H9 (cell line): ENCODE data around the gene BCAS3. TPM values are rescaled to one million over a fixed set of nuclear protein-coding genes. Genes with fewer than 3 reads are reported as not detected.

Source experiments
- DNase-seq: peaks from one replicate; pipeline ENCODE4 v3.0.0-alpha.2; 2017
- H2AFZ ChIP-seq: one replicate; pipeline ENCODE4 v1.6.1; 2013; ENCODE audit warnings: mild to moderate bottlenecking, low read length, control low read depth, moderate library complexity
- H2AK5ac ChIP-seq: 2 replicates; pipeline ENCODE4 v1.6.1; 2013; ENCODE audit warnings: low read length, control low read depth, mixed read lengths; ENCODE audit not compliant: insufficient read length
- H2BK120ac ChIP-seq: one replicate; pipeline ENCODE4 v1.6.1; 2013; ENCODE audit warnings: low read depth, mild to moderate bottlenecking, low read length, control low read depth, inconsistent platforms; ENCODE audit not compliant: poor library complexity, severe bottlenecking
- H2BK12ac ChIP-seq: 2 replicates; pipeline ENCODE4 v1.6.1; 2013; ENCODE audit warnings: low read length, control low read depth, mixed read lengths, low read depth; ENCODE audit not compliant: insufficient read length
- H2BK15ac ChIP-seq: 2 replicates; pipeline ENCODE4 v1.6.1; 2013; ENCODE audit warnings: low read depth, low read length, control low read depth
- H2BK20ac ChIP-seq: one replicate; pipeline ENCODE4 v1.6.1; 2013; ENCODE audit warnings: low read depth, mild to moderate bottlenecking, low read length, control low read depth, inconsistent platforms; ENCODE audit not compliant: poor library complexity, severe bottlenecking
- H2BK5ac ChIP-seq: 2 replicates; pipeline ENCODE4 v1.6.1; 2013; ENCODE audit warnings: low read length, control low read depth, mixed read lengths; ENCODE audit not compliant: insufficient read length
- H3K14ac ChIP-seq: 2 replicates; pipeline ENCODE4 v1.6.1; 2013; ENCODE audit warnings: low read length, control low read depth; ENCODE audit not compliant: insufficient read depth
- H3K18ac ChIP-seq: 2 replicates; pipeline ENCODE4 v1.6.1; 2013; ENCODE audit warnings: low read depth, mild to moderate bottlenecking, mixed read lengths, low read length, control low read depth; ENCODE audit not compliant: insufficient read length
- H3K23ac ChIP-seq: 2 replicates; pipeline ENCODE4 v1.6.1; 2013; ENCODE audit warnings: low read length, control low read depth, mixed read lengths, low read depth; ENCODE audit not compliant: insufficient read length
- H3K23me2 ChIP-seq: 2 replicates; pipeline ENCODE4 v1.6.1; 2013; ENCODE audit warnings: low read depth, mild to moderate bottlenecking, mixed read lengths, low read length, control low read depth; ENCODE audit not compliant: insufficient read length, poor library complexity, severe bottlenecking
- H3K27ac ChIP-seq: 2 replicates; pipeline ENCODE4 v1.5.1; 2013; ENCODE audit warnings: low read length, control low read depth, mixed read lengths, low read depth; ENCODE audit not compliant: insufficient read length
- H3K27me3 ChIP-seq: 2 replicates; pipeline ENCODE4 v1.6.1; 2013; ENCODE audit warnings: low read length, control low read depth, inconsistent platforms; ENCODE audit not compliant: insufficient read depth
- H3K4ac ChIP-seq: 2 replicates; pipeline ENCODE4 v1.6.1; 2013; ENCODE audit warnings: low read depth, mild to moderate bottlenecking, control low read depth, inconsistent platforms, low read length, moderate library complexity
- H3K4me1 ChIP-seq: 2 replicates; pipeline ENCODE4 v1.6.1; 2013; ENCODE audit warnings: low read length, control low read depth, inconsistent platforms; ENCODE audit not compliant: insufficient read depth
- H3K4me2 ChIP-seq: 2 replicates; pipeline ENCODE4 v1.6.1; 2013; ENCODE audit warnings: low read length, control low read depth, mixed read lengths; ENCODE audit not compliant: insufficient read length, insufficient read depth
- H3K56ac ChIP-seq: 2 replicates; pipeline ENCODE4 v1.6.1; 2013; ENCODE audit warnings: low read depth, mild to moderate bottlenecking, mixed read lengths, low read length, control low read depth; ENCODE audit not compliant: insufficient read length
- H3K79me1 ChIP-seq: 2 replicates; pipeline ENCODE4 v1.6.1; 2013; ENCODE audit warnings: low read depth, mild to moderate bottlenecking, moderate library complexity, low read length, control low read depth, inconsistent platforms; ENCODE audit not compliant: insufficient read depth, poor library complexity, severe bottlenecking
- H3K79me2 ChIP-seq: 2 replicates; pipeline ENCODE4 v1.6.1; 2013; ENCODE audit warnings: low read length, control low read depth, inconsistent platforms; ENCODE audit not compliant: insufficient read depth
- H3K9ac ChIP-seq: 2 replicates; pipeline ENCODE4 v1.6.1; 2013; ENCODE audit warnings: low read length, control low read depth, mixed read lengths; ENCODE audit not compliant: insufficient read length; ENCODE audit errors: extremely low read depth
- H3K9me3 ChIP-seq: one replicate; pipeline ENCODE4 v1.6.1; 2013; ENCODE audit warnings: low read depth, low read length, inconsistent platforms; ENCODE audit not compliant: control insufficient read depth
- H3T11ph ChIP-seq: one replicate; pipeline ENCODE4 v1.6.1; 2013; ENCODE audit warnings: mild to moderate bottlenecking, low read length, control low read depth, inconsistent platforms
- H4K20me1 ChIP-seq: one replicate; pipeline ENCODE4 v1.6.1; 2013; ENCODE audit not compliant: control insufficient read depth, insufficient read length, insufficient read depth
- H4K5ac ChIP-seq: 2 replicates; pipeline ENCODE4 v1.6.1; 2013; ENCODE audit warnings: low read depth, mild to moderate bottlenecking, mixed read lengths, low read length, control low read depth; ENCODE audit not compliant: insufficient read length
- H4K8ac ChIP-seq: replicated peaks from 2 replicates; pipeline ENCODE4 v1.6.1; 2013; ENCODE audit warnings: low read length, control low read depth, mixed read lengths, low read depth; ENCODE audit not compliant: insufficient read length
- H4K91ac ChIP-seq: 2 replicates; pipeline ENCODE4 v1.6.1; 2013; ENCODE audit warnings: low read depth, mild to moderate bottlenecking, moderate library complexity, mixed read lengths, low read length, control low read depth; ENCODE audit not compliant: insufficient read length
- H3K27ac Mint-ChIP-seq, 3 experiments: 2 replicates in 2 of 3; 3 replicates in 1 of 3; pipeline ENCODE4 v1.8.0; 2020 to 2021; ENCODE audit warnings: mixed read lengths in 3 of 3, mild to moderate bottlenecking in 1 of 3, moderate library complexity in 1 of 3
- H3K27me3 Mint-ChIP-seq: 2 replicates; pipeline ENCODE4 v1.8.0; 2021; ENCODE audit warnings: low read depth, mild to moderate bottlenecking, moderate library complexity, mixed read lengths
- H3K36me3 Mint-ChIP-seq, 3 experiments: 2 replicates in 2 of 3; 3 replicates in 1 of 3; pipeline ENCODE4 v1.8.0; 2020 to 2021; ENCODE audit warnings: low read depth in 3 of 3, mixed read lengths in 3 of 3; ENCODE audit not compliant: insufficient read depth in 1 of 3
- H3K4me1 Mint-ChIP-seq, 2 experiments: 2 replicates each; pipeline ENCODE4 v1.8.0; 2020; ENCODE audit warnings: mixed read lengths in 2 of 2
- H3K4me3 Mint-ChIP-seq, 2 experiments: 2 replicates in 1 of 2; 3 replicates in 1 of 2; pipeline ENCODE4 v1.8.0; 2020 to 2021; ENCODE audit warnings: mild to moderate bottlenecking in 2 of 2, mixed read lengths in 2 of 2, moderate library complexity in 1 of 2
- H3K9me3 Mint-ChIP-seq, 2 experiments: 2 replicates in 1 of 2; 3 replicates in 1 of 2; pipeline ENCODE4 v1.8.0; 2020; ENCODE audit warnings: mild to moderate bottlenecking in 2 of 2, mixed read lengths in 2 of 2, moderate library complexity in 1 of 2
- WGBS: extraction: QIAGEN DNeasy Blood & Tissue Kit; methylation state at CpG from one replicate; pipeline ENCODE4 v1.1.7; 2013; ENCODE audit warnings: missing lambda C conversion rate, low lambda C conversion rate, mixed read lengths; ENCODE audit not compliant: insufficient read length; ENCODE audit errors: extremely low coverage; 5-methylcytosine and 5-hydroxymethylcytosine counted together
- total RNA-seq: library from RNA; stranded (reverse); gene quantifications from 2 replicates; pipeline ENCODE4 v1.2.1, GENCODE V29; 2021
- TF ChIP-seq, protein P1 (sequence below): fragments of 200-600 bp; sonication (generic); conservative IDR thresholded peaks from 3 replicates; pipeline ENCODE4 v1.8.0; 2021; ENCODE audit warnings: antibody characterized with exemption, mild to moderate bottlenecking

Gene BCAS3
- total RNA-seq, 1 experiment from 2014 or later = 22.4 TPM

GRCh38 chr17:61097781-61098180, 420.1 kb downstream of the BCAS3 start:
- Histone ChIP-seq H2BK12ac (no peak overlapping the region), H3K79me2 (no peaks in the 10 kb centered on the region), H2BK15ac (no peak overlapping the region), H4K8ac (no peak overlapping the region), H2BK120ac (no peak overlapping the region), H3K4me1 (no peaks in the 10 kb centered on the region), H3K14ac (no peak overlapping the region), H4K20me1 (no peaks in the 10 kb centered on the region), H3K4ac (no peak overlapping the region), H3T11ph (no peak overlapping the region), H3K4me2 (no peak overlapping the region), H3K18ac (no peak overlapping the region), H3K23ac (no peak overlapping the region), H3K79me1 (no peaks in the 10 kb centered on the region), H3K9ac (no peak overlapping the region), H4K5ac (no peak overlapping the region), H2AK5ac (no peak overlapping the region), H2AFZ (no peak overlapping the region), H4K91ac (no peak overlapping the region), H3K27ac (no peak overlapping the region), H2BK20ac (no peak overlapping the region), H3K56ac (no peak overlapping the region), H3K27me3 (no peaks in the 10 kb centered on the region), H2BK5ac (no peak overlapping the region), H3K9me3 (no peaks in the 10 kb centered on the region), H3K23me2 (no peaks in the 10 kb centered on the region)
- no peak overlapping the region for H3K4me3 Mint-ChIP-seq
- H3K9me3 Mint-ChIP-seq = peaks cover 0 to 3% of the 10 kb centered on the region in 2 experiments; a peak in 1 of 5 replicates
- H3K4me1 Mint-ChIP-seq = no peaks in the 10 kb centered on the region
- H3K27me3 Mint-ChIP-seq = no peaks in the 10 kb centered on the region; the same call in 1 of the 2 replicates
- no CpG with 5 or more reads among the region's 1 CpG for WGBS
- no peaks in the 10 kb centered on the region for H3K36me3 Mint-ChIP-seq
- no peak overlapping the region for H3K27ac Mint-ChIP-seq
- TF ChIP-seq, protein P1, sequence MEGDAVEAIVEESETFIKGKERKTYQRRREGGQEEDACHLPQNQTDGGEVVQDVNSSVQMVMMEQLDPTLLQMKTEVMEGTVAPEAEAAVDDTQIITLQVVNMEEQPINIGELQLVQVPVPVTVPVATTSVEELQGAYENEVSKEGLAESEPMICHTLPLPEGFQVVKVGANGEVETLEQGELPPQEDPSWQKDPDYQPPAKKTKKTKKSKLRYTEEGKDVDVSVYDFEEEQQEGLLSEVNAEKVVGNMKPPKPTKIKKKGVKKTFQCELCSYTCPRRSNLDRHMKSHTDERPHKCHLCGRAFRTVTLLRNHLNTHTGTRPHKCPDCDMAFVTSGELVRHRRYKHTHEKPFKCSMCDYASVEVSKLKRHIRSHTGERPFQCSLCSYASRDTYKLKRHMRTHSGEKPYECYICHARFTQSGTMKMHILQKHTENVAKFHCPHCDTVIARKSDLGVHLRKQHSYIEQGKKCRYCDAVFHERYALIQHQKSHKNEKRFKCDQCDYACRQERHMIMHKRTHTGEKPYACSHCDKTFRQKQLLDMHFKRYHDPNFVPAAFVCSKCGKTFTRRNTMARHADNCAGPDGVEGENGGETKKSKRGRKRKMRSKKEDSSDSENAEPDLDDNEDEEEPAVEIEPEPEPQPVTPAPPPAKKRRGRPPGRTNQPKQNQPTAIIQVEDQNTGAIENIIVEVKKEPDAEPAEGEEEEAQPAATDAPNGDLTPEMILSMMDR = no peak
- no peak for DNase-seq
